GF-D8 (cell line): ENCODE data around the gene FARS2.
"Not testable (repeated sequence)": the region's sequence is repeated elsewhere in the genome, so short reads cannot be mapped to it uniquely, and the experiment has no call there.

Experiments
- DNase-seq: peaks from one replicate; lab custom pipeline; 2025; lab: John Stamatoyannopoulos, UW

FARS2 gene

GRCh38 chr6:5665667-5666066 is 404.4 kb downstream of the FARS2 start:
- no peak for DNase-seq

DNA sequence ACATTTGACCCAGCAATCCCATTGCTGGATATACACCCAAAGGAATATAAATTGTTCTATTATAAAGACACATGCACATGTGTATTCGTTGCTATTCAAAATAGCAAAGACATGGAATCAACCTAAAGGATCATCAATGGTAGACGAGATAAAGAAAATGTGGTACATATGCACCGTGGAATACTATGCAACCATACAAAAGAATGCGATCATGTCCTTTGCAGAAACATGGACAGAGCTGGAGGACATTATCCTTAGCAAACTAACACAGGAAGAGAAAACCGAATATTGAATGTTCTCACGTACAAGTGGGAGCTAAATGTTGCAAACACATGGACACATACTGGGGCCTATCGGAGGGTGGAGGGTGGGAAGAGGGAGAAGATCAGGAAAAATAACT is 405.4 kb downstream of the FARS2 start:
- DNase-seq: no peak

DNA sequence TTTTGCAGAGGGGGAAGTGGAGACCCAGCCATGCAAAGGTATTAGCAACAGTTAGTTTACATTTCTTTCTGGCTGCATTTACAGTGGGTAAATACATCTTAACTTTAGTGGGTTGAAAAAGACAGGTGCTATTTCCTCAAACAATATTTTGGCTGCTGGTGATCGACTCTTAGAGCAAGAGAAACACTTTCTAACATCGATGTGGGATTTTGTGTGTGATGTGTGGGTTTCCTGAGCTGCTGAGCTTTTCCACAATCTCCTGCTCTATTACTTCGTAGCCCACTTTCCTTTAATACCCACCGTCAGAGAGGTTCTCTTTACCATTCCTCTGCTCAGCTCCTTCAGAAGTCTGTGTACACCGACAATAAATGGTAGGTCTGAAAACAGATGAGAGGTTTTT is 406.4 kb downstream of the FARS2 start:
- no peak for DNase-seq

GRCh38 chr6:5670381-5670780 is 409.1 kb downstream of the FARS2 start:
- DNase-seq: no peak

GRCh38 chr6:5670811-5671561 is 409.7 kb downstream of the FARS2 start:
- DNase-seq: peak; percentile 98

DNA sequence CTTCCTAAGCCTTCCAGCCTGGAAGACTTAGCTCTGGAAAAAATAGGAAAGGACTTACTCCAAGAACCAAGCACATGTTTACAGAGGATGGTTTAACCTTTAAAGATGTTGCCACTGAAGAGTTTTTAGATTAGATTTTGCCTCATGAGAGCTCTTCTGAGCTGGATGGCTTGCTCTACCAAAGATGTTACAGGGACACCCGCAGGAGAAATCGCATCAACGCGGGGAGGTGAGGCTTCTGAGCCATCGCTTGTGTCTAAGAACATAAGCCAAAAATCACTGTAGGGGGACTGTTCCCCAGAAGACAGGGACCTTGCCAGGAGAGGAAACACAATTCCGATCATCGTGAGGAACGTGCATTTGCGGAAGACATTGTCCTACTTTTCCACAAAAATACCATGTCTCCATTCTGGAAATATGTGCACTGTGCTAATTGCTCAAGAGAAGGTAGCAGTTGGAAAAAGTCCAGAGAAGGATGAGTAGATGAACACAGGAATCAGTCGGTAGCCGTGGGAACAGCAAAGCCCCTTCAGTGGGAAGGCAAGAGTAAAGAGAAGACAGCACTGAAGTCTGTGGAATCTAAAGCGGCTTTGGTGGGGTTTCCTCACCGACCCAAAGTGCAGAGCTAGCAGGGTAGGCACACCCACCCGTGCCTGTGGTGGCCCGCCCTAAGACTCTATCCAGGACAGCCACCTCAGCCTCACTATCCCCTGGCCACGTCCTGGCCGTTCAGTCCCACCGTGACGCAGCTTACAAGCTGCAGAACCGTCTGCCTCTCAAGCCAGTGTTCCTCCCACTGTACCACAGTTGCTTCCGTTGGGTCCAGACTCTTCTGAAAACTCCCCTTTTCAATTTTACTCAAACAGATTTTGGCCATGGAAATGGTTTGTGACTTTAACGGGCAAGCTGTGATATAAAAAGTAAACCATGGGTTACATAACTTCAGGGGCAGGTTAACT is 410.6 kb downstream of the FARS2 start:
- DNase-seq: no peak

DNA sequence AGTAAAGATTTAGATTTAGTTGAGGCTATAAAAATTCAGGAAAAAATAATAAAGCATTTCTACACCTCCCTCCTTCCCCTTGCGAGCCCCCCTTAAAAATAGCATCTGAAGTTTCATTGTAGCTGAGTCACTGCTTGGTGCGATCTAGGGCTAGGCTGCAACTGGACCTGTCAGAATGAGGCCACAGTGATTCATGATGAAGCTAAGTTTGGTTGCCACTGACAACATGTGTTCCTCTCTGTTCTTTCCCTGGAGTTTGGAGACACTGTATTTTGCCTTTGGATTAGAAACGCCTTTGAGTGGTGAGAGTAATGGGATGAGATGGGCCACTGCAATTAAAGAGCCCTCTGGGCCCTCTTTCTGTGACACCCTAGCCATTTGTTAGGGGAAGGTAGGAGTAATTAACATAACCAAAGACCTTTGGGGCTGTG is 411.3 kb downstream of the FARS2 start:
- no peak for DNase-seq

GRCh38 chr6:5673019-5673790 is 411.9 kb downstream of the FARS2 start:
- DNase-seq: no peak

- DNase-seq: no peak
Measured at GRCh38 chr6:5674141-5674540, 412.8 kb downstream of the FARS2 start.

- no peak for DNase-seq
Measured at GRCh38 chr6:5674721-5675120, 413.4 kb downstream of the FARS2 start.

- DNase-seq: no peak
Measured at GRCh38 chr6:5676701-5677100, 415.4 kb downstream of the FARS2 start.

- no peak for DNase-seq
Measured at GRCh38 chr6:5677219-5678000, 416.1 kb downstream of the FARS2 start.

GRCh38 chr6:5679270-5679669 is 418.0 kb downstream of the FARS2 start:
- DNase-seq: no peak

- no peak for DNase-seq
Measured at GRCh38 chr6:5679691-5680090, 418.4 kb downstream of the FARS2 start.

DNA sequence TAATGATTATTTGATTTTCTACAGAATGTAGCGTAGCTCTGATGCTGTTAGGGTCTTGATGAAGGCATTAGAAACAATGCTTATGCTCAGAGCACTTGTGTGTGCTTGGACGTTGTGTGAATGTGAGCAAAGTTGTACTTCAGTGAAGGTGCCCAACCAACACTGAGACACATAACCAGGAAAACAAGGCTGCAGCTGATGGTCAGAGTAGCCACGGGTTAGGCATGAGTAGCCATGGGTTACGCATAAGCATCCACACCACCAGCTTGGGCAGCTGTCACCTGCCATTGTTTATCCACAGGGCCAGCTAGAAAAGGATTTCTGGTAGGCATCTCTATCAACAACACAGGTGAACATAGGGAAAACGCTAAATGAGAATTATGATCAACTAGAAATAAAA is 418.8 kb downstream of the FARS2 start:
- DNase-seq: no peak

- no peak for DNase-seq
Measured at GRCh38 chr6:5681480-5681879, 420.2 kb downstream of the FARS2 start.

- no peak for DNase-seq
Measured at GRCh38 chr6:5682530-5682929, 421.2 kb downstream of the FARS2 start.

DNA sequence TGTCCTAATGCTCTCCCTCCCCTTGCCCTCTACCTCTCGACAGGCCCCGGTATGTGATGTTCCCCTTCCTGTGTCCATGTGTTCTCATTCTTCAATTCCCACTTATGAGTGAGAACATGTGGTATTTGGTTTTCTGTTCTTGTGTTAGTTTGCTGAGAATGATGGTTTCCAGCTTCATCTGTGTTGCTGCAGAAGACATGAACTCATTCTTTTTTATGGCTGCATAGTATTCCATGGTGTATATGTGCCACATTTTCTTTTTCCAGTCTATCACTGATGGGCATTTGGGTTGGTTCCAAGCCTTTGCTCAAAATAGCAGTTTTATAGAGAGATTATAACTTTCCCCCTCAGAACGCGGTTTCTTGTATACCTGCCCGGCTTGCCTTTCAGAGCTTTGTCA is 422.4 kb downstream of the FARS2 start:
- not testable (repeated sequence) for DNase-seq

DNA sequence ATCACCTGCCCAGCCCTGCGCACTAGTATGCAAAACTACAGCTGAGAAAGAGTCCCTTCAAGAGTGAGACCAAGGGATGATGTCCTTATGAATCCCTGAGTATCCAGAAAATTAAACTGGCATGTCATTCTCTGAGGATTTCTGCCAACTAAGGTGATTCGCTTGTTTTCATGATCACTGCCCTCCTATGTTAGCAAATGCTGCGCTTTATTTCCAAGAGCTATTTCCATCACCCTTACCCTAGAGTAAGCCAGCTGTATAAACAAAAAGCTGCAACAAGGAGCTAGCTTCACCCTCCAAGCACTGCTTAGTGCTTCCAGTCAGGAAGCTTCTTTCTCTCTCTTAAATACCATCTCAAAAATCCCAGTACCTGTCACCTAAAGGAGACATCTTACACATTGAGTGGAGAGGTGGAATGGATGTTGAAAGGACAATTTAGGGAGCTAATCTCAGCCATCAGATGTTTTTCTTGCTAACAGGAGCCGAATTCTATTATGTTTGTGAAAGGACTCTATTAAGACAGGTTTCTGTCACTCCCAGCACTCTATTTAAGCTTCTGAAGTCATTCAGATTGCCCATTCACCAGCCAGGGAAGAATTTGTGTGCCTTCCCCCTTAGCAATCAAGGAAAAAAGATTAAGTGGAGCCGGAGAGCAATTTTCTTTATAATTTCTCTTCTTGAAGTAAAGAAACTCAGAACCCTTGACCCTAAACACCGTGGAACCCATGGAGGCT is 423.2 kb downstream of the FARS2 start:
- DNase-seq: no peak

- no peak for DNase-seq
Measured at GRCh38 chr6:5693225-5694145, 432.2 kb downstream of the FARS2 start.
